HG03066 (cell line): ENCODE data around the gene ZMIZ1.
"Not testable (repeated sequence)": the region's sequence is repeated elsewhere in the genome, so short reads cannot be mapped to it uniquely, and the experiment has no call there.

Source experiments
- ATAC-seq: cut with Tn5 transposase; IDR thresholded peaks from one replicate; pipeline ENCODE4 v1.9.1; 2021; ENCODE audit warnings: low read depth; ENCODE audit not compliant: unreplicated experiment

ZMIZ1 gene

DNA sequence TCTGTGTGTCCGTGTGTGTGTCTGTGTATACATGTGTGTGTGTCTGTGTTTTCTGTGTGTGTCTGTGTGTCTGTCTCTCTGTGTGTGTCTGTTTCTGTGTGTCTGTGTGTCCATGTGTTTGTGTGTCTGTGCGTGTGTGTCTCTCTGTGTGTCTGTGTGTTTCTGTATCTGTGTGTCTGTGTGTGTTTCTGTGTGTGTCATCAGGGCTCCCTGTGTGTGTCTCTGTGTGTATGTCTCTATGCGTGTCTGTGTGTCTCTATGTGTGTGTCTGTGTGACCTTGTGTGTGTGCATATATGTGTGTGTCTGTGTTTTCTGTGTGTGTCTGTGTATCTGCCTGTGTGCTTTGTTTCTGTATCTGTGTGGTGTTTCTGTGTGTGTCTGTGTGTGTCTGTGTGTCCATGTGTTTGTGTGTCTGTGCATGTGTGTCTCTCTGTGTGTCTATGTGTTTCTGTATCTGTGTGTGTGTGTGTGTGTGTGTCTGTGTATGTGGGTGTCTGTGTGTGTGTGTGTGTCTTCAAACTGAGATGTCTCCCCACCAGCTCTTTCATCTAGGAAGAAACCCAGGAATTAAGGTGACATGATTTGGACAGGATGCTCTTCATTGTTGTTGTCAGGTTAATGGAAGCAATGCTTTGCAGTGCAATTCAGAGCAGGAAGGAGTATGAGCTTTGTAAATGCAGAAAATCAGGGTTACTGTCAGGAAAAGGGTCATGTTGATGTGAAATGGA, 257.8 kb downstream of the ZMIZ1 start:
- ATAC-seq: no peak

GRCh38 chr10:79327090-79327457, 258.3 kb downstream of the ZMIZ1 start:
- ATAC-seq: peak; percentile 42

GRCh38 chr10:79328147-79328701, 259.5 kb downstream of the ZMIZ1 start:
- ATAC-seq: no peak

DNA sequence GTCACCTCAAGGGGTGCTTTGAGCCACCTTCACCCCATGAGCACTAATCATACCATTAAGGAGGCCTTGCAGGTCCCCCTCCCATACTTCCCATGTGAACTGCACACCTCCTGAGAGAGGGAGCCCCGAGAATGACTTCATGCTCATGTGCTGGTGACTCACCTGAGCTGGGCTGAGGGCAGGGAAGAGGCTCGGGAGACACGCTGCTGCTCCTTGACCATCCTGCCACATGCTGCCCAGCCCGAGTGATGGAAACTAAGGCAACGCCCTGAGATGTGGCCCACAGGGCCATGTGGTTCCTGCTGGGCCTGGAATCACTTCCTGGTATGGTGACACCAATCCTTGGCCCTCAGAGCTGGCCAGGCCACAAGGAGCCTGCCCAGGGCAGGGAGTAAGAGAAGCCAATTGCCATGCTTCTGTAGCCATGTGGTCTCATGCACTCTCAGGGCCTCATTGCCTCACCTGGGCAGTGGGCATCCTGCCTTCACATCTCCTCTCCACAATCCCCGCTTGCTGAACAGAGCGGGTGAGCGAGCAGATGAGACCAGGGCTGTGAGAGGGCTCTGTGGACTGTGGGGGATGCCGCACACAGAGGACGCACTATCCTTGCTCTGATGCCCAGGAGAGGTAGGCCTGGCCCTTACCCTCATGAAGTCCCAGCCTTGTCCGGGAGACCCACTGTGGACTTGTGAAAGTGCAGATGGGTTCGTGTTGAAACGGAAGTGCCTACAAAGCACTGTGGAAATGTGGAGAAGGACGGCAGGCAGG, 260.2 kb downstream of the ZMIZ1 start:
- no peak for ATAC-seq

- ATAC-seq: no peak
Measured at GRCh38 chr10:79329529-79329928, 260.8 kb downstream of the ZMIZ1 start.

DNA sequence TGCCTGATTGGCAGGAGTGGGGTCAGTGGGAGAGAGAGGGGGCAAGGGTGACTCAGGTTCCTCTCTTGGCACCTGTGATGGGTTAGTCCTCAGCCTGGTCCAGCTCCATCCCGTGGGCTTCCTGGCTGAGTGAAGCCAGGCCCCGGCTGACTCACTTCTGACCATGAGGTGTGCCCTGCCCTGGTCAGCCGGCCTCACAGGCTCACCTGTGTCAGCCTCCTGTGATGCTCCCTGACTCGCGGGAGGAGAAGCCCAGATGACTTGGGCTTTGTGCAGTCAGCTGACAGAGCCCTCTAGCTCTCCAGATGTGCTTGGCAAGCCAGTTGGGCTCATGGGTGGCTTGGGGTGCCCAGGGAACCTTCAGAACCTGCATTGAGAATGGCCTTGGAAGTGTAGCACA, 262.5 kb downstream of the ZMIZ1 start:
- no peak for ATAC-seq

- peak; percentile 62 for ATAC-seq
Measured at GRCh38 chr10:79331709-79332108, 262.9 kb downstream of the ZMIZ1 start.

- ATAC-seq: not testable (repeated sequence)
Measured at GRCh38 chr10:79332610-79333315, 264.0 kb downstream of the ZMIZ1 start.

- ATAC-seq: no peak
Measured at GRCh38 chr10:79333513-79333912, 264.7 kb downstream of the ZMIZ1 start.

DNA sequence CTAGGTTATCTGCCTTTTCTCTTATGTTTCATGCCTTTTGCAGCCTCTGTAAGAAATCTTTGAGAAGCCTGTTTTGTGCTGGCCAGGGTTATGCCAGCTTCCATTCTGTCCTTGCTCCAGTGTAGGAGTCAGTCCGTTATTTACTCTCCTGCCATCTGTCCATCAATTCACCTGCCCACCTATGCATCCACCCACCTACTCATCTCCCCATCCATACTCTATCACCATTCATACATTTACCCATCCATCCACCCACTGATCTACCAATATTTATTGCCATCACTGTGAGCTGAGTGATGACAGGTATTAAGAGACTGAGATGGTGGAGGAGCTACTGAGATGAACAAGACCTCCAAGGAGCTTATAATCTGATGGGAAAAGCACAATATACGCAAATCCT, 265.8 kb downstream of the ZMIZ1 start:
- ATAC-seq: no peak

DNA sequence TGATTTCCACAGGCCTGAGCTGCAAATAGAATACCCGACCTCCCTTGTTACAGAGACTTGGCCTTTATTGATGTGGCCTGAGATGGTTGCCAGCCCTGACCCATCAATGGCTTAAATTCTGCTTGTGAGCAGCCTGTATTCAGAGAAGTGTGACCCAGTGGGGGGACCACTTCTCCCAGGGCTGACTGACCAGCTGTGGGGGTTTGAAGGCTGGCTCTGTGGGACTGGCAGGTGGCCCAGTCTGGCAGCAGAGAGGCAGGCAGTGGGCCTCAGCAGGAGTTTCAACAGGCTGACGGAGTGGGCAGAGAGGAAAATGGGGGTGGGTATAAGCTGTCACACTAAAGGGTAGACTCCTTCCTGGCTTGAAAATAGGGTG, 266.3 kb downstream of the ZMIZ1 start:
- ATAC-seq: no peak

DNA sequence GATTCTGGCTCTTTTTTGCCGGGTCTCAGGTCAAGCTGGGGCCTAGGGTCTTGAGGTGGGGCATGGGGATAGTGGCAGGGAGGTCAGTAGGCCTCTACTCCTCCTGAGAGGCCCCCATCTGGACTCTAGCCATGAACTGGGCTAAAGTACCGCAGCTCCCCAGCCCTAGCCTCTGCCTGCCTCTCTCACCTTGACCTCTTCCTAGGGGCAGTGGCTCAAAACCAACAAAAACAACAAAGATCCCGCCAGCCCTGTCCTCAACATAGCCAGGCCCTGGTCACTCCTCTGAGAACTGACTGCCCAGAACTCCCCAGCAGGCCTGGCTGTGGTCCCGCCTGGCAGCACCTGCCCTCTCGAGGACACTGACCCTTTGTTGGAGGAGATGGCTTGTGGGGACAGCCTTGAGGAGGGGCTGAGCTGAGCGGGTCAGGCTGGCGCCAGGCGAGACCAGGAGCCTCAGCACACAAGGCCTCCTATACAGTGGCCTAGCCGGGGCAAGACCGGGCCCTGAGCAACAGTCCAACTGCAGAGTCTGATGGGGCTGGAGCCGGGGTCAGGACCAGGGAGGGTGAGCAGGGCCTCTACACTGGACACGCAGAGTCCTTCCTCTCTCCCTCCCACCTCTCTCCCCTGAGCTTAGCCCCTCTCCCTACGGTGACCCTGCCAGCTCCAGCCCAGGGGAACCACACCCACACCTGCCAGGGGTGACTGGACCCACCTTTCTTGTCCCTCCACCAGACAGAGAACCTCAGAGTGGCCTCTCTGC, 266.9 kb downstream of the ZMIZ1 start:
- no peak for ATAC-seq

DNA sequence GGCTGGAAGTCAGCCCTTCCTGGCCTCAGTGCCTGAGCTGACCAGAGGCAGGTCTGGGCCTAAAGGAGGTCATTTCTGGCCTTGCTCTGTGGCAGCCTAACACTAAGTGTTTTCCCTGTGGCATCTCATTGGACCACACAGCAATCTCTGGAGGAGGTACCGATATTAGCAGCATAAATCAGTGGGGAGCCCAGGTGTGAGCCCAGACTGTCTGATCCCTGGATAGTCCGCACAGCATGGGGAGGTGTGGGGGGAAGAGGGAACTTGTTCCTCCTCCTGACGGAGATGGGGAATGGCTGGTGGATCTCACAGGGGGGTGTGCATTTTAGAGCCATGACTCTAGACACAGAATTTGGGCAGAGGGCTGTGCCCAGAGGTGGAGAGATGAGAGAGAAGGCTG, 267.5 kb downstream of the ZMIZ1 start:
- no peak for ATAC-seq

DNA sequence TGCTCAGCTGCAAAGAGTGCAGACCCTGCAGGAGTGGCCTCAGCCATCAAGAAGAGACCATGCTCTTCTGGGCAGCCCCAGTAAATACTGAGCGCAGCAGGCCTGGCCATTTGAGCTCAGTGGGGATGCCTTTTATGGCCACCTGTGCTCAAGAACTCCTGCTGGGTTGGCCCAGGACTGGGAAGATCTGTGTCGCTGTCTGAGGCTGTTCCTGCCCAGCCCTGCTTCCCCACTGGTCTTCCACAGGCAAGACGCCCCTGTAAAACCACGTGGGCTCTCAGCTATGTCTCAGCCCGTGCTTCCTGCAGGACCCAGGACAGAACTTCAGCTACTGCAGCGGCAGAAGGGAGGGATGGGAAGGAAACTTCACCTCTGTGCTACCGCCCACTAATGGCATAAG, 268.0 kb downstream of the ZMIZ1 start:
- no peak for ATAC-seq

GRCh38 chr10:79337783-79338469, 269.2 kb downstream of the ZMIZ1 start:
- not testable (repeated sequence) for ATAC-seq

DNA sequence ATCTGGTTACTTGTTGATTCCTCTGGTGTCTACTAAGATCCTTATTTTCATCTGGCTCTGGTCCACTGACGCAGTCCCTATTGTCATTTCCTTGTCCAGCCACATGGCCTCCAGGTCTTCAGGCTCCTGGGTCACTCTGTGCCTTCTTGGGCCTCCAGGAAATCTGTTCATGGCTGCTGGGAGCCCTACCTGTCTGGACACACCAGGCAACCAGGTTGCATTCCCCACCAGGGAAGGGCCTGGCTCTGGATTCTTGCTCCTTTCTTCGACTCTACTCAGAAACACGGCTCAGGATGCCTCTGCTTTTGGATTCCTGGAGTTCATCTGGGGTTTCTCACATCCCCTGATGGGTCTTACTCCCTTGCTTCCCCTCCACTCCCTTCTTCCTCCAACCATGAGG, 270.5 kb downstream of the ZMIZ1 start:
- no peak for ATAC-seq

DNA sequence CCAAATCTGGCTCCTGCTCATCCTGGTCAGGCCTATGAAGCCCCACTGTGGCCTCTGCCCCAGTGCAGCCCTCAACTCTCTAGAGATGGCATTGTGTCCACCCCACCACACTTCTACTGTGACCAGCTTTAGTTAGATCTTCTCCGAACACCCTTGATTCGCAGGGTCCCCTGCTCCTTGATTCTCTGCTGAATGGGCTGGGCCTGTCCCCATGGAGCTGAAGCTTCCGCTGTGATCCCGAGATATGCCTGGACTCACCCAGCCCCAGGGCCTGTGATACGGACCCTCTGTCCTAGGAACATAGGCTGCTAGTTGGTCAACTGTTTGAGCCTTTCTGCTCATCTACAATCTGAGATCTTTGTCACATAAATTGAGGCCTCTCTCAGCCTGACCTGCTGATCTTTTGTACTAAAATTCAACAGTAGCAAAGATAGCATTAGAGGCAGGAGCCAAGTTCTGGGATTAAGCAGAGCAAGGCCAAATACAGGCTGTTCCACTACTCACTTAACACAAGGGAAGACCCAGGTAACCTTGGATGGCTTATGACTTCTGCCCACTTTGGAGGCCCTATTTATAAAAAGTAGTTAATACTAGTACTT, 272.0 kb downstream of the ZMIZ1 start:
- ATAC-seq: no peak

DNA sequence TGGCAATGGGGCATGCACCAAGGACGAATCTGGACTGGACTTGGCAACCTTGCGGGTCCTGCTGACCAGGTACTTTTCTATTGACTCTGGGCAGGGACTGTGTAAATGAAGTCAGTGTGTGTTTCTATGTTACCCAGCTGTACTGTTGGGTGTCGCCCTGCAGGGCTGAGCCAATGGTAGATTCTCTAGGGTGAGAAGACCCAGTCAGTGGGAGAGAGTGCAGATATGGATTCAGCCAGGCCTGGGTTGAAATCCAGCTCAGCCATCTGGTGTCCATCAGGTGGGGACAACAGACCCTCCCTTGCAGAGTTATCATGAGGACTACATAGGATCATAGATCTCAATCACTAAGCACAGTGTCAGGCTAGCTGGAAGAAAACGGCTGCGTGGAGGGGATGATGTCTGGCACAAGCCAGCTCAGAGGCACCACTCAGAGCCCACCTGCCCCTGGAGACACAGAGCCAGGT, 273.6 kb downstream of the ZMIZ1 start:
- ATAC-seq: no peak

- ATAC-seq: no peak
Measured at GRCh38 chr10:79342811-79343561, 274.2 kb downstream of the ZMIZ1 start.
